IPS-NIHi7 (cell line): ENCODE measurements around the gene INTS11.
"Not testable (repeated sequence)": the region's sequence is repeated elsewhere in the genome, so short reads cannot be mapped to it uniquely, and the experiment has no call there.

Experiments
- DNase-seq: peaks from one replicate; pipeline ENCODE4 v3.0.0; 2012; ENCODE audit warnings: mixed read lengths; ENCODE audit errors: extremely low spot score

INTS11 gene

DNA sequence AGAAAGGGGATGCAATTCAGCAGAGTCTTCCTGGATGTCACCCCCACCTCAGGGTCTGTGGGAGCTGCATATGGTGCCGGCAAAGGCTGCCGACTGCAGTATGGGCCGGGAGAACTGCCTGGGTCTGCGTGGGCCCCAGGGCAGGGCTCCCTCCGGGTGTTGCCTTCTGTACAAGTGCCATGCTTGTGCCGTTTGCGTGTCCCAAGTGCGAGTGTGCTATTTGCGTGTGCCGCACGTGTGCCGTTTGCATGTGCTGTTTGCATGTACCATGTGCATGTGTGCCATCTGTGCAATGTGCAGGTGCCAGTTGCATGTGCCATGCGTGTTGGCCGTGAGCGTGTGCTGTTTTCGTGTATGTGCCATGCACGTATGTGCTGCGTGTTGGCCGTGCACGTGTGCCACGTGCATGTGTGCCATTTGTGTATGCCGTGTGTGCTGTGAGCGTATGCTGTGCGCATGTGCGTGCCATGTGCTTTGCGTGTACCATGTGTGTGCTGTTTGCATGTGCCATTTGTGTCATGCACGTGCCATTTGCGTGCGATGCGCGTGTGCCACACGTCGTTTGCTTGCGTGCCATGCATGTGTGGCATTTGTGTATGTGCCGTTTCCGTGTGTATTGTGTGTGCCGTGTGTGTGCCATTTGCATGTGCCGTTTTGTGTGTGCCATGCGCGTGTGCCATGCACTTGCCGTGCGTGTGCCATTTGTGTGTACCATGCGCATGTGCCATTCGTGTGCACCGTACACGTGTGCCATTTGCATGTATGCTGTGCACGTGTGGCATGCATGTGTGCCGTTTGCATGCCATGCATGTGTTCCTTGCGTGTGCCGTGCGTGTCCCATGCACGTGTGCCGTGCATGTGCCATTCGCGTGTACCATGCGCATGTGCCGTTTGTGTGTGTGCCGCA is 5.1 kb upstream of the INTS11 start:
- no peak for DNase-seq

DNA sequence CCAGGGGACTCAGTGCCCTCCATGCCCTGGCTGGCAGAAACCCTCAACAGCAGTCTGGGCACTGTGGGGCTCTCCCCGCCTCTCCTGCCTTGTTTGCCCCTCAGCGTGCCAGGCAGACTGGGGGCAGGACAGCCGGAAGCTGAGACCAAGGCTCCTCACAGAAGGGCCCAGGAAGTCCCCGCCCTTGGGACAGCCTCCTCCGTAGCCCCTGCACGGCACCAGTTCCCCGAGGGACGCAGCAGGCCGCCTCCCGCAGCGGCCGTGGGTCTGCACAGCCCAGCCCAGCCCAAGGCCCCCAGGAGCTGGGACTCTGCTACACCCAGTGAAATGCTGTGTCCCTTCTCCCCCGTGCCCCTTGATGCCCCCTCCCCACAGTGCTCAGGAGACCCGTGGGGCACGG is 3.8 kb upstream of the INTS11 start:
- DNase-seq = no peak

DNA sequence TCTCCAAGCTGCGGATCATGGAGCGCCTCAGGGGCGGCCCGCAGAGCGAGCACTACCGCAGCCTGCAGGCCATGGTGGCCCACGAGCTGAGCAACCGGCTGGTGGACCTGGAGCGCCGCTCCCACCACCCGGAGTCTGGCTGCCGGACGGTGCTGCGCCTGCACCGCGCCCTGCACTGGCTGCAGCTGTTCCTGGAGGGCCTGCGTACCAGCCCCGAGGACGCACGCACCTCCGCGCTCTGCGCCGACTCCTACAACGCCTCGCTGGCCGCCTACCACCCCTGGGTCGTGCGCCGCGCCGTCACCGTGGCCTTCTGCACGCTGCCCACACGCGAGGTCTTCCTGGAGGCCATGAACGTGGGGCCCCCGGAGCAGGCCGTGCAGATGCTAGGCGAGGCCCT is 2.8 kb upstream of the INTS11 start:
- DNase-seq = no peak

DNA sequence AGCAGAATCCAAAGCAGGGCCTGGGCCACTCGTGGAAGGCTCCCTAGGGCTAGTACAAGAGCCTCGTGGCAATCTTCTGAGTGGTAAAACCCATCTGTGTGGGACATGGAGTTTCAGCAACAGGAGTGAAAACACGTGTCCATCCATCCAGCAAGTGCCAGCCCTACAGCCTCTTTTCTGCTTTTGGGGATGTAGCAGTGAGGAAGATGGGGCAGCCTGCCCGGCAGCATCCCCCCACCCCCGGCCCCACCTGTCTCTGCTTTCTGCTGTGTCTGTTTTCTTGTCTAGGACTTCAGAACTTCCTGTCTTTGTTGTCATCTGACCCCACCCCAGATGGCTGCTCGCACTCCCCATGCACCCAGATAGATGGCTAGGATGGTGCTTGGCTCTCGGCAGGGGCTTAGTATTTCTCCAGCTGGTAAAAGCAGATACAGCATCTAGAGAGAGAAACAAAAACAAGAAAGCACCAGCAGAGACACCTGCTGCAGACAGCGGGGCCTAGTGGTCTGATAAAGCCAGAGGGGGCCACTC is 1.7 kb upstream of the INTS11 start:
- no peak for DNase-seq

DNA sequence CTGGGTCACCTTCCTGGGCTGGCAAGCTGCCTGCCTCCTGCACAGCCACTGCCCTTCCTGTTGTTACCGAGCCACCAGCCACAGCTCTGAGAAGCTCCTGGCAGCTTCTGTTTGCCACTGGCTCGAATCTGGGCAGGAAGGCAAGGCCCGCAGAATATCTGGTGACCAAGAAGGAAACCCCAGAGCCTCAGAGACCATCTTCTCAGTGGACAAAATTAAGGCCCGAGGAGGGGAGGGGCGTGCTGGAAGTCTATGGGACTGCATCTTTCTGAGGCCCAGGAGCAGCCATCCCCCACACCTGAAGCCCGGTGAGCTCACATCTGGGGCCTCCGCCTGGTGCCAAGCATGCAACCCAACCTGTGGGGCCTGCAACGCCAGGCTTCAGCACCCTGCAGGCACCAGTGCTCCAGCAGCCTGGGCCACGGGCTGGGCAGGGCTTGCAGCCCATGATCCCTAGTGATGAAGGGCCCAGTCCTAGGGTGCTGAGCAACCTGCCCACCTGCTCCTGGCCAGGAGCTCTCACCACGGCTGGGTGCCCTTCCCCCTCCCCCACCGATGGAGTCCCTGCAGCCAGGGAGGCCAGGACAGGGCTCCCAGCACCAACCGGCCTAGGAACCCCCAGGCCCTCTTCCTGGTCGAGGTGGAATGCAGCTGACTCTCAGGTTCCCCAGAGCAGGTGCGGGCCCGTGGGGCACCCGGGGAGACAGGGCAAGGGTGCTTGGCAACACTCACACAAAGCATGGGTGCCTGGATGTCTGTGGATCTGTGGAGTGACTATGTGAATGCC is 1.0 kb upstream of the INTS11 start:
- no peak for DNase-seq

DNA sequence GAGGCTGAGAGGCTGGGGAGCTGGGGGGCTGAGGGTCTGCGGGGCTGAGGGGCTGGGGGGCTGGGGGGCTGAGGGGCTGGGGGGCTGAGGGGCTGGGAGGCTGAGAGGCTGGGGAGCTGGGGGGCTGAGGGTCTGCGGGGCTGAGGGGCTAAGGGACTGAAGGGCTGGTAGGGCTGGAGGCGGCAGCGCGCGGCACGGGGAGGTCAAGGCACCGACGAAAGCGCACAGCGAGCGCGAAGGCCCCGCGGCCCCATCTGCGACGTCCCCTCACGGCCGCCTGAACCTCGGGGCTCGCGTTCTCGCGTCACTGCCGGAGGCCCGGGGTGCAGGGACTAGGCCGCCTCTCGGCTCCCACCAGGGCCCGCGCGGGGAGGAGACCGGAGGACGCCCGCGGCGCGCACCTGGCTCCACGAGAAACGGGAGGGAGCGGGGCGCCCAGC is 356 bp downstream of the INTS11 start:
- no peak for DNase-seq

DNA sequence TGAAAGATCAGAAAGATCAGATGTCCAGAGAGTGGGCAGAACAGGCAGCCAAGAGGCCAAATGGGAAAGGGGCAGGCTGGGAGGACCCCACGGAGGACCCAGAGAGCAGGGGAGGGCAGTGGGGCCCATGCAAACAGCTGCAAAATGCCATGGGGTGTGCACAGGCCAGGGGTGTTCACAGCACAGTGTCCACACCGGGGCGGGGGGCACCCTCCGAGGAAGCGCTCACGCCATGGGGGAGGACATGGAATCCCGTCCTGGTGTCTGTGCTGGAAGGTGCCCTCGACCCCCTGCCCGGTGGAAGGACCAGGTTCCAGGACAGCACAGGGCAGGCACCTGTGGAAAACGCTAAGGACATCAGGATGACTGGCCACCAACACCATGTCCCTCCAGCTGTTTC is 1.5 kb downstream of the INTS11 start:
- DNase-seq = no peak

DNA sequence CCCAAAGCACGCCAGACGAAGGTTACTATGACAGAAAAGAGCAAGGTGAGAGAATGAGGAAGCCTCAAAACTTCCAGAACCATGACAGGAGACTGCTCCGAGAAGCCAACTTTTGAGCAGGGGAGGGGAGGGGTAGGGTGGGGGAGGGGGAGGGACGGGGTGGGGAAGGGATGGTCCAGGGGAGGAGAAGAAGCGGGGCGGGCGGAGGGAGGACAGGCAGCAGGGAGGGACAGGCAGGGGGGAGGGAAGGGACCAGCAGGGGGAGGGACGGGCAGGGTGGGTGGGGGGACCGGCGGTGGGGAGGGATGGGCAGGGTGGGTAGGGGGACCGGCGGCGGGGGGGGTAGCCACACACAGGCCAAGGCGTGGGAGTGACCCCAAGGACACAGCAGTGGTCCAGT is 2.0 kb downstream of the INTS11 start:
- DNase-seq = no peak

DNA sequence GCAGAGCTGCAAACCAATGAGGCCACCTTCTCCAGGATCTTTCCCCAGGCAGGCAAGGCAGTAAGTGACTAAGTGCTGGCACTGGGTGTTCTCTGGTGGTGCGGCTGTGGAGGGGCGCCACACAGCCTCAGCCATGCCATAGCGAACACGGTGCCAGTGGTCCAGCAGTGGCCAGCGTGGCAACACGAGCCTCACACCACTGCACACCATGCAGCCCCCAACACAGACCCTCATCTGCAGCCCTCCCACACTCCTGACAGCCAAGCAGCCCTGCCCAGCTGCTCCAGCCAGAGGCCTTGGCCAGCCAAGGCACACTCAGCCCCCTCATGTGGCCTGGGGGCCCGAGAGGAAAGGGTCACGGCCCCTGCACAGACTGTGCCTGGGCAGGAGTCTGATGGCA is 3.0 kb downstream of the INTS11 start:
- DNase-seq = no peak

DNA sequence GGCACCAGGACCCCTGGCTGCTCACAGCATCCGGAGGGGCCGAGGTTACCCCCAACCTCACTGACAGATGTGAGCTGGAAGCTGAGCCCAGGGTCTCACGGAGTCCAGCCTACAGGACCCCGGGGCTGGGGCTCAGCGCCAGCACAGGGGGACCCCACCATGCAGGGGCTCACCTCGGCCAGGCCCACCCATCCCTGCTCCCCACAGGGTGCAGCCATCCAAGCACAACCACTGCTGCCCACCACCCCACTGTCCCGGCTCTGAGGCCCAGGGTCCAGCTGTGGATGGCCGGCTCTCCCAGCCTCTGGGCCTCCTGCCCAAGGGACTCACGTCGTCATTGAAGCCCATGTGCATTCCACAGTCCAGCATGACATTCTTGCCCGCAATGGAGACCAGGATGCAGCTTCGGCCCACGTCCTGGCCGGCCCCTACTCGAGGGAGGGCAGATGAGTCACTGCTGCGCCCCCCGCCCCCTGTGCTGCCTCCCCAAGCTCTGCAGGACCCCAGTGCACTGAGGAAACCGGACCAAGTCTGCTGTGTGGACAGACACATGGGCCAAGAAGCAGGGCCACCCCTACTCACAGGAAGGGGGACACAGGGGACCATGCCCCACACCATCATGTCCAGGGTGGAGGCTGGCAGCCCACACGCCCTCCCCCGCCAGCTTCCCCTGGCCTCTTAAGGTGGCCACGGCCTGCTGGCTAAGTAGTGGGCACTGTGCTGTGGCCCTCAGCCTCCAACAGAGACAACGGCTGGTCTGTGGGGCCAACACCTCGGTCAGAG is 3.6 kb downstream of the INTS11 start:
- no peak for DNase-seq

DNA sequence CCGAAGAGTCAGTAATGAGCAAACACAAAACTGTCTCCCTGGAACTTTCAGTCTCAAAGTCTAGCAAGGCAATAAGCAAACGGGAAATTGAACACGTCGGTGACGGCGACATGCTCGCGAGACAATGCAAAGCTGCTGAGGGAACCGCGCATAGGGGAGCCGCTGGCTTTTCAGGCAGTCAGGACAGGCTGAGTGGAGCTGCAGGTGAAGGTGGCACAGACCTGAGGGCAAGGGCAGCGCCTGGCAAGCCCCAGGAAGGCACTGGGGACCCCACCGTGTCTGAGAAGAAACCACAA is 4.9 kb downstream of the INTS11 start:
- DNase-seq = no peak

DNA sequence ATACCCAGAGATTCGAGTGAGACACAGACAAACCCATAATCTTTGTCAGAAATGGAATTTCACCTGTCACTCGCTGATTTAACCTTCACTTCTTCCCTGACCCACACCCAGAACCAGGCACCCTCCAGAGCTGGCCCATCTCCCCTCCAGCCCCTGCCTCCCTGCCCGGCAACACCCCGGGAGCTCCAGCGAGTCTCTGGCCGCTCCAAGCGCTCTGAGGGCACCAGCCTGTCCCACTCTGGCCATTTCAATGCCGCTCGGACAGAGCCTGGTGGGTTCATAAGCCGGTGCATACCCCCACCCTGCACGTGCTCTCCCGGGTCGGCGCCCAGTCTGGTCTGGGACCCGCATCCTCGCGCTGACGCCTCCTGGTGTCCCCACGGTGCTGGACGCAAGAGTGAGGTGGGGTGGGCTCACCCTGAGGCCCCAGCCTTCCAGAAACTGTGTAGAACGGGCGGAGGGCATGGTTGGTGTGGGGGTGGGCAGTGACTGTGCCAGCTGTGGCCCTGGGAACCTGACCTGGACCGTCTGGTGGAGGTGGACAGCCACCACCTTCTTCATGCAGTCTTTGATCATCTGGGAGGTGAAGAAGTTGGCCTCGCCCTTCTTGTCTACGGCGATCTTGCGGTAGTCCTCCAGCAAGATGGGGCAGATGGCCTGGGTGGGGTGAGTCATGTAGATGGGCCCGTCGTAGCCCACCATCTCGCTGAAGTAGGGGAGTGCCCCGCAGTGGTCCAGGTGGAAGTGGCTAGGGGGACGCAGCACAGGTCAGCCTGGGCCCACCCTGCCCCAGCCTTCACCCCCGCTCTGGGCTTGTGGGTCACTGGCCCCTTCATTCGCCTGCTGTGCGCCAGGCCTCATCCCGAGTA is 5.4 kb downstream of the INTS11 start:
- no peak for DNase-seq

DNA sequence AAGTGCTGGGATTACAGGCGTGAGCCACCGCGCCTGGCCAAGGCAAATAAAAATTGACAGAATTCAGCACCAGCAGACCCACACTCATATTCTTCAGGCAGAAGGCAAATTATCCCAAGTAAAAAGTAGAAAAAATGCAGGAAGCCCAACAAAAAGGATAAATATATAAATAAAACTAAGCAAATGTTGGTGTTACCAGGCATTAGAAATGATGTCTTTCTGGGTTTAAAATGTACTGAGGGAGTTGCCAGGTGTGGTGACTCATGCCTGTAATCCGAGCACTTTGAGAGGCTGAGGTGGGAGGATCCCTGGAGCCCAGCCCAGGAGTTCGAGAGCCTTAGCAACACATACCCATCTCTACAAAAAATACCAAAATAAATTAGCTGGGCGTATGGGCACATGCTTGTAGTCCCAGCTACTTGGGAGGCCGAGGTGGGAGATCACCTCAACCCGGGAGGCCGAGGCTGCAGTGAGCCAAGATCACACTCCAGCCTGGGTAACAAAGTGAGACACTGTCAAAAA is 6.3 kb downstream of the INTS11 start:
- DNase-seq = no peak

DNA sequence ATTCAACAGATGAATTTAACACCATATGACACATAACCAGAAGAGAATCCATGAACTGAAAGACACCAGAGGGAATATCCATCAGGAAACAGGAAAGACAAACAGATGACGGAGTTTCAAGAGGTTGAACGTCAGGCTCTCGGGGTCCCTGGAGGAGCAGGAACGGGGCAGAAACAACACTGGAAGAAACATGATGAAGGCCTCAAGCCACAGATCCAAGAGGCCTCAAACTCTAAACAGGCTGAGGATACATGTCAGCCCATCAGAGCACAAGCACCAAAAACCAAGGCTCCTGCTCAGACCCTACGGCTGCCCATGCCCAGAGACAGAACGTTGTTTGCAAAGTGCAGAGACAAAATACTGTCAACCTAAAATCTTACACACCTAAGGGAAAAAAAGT is 7.0 kb downstream of the INTS11 start:
- DNase-seq = no peak

DNA sequence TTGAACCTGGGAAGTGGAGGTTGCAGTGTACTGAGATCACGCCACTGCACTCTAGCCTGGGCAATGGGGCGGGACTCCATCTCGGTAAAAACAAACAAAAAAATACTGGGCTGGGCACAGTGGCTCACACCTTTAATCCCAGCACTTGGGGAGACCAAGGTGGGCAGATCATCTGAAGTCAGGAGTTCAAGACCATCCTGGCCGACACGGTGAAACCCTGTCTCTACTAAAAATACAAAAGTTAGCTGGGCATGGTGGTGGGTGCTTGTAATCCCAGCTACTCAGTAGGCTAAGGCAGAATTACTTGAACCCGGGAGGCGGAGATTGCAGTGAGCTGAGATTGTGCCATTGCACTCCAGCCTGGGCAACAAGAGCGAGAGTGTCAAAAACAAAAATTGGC is 8.3 kb downstream of the INTS11 start:
- not testable (repeated sequence) for DNase-seq

DNA sequence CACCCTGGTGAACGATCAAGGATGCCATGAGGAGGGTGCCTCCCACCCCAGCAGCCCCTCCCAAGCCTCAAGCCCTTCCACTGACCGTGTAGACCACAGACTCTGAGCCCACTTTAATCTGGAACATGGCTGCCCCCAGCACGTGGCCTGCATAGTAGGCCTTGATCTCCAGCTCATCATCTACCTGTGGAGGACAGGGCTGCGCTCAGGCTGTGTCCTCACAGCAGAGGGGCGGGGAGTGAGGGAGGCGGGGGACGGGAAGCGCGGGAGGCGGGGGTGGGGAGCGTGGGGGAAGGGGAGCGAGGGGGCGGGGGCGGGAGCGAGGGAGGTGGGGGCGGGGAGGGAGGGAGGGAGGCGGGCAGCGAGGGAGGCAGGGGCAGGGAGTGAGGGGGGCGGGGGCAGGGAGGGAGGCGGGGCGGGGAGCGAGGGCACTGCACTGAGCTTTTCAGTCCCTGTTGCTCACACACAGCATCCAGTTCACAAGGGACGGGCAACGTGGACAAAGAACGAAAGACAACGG is 9.0 kb downstream of the INTS11 start:
- DNase-seq = peak; percentile 72

DNA sequence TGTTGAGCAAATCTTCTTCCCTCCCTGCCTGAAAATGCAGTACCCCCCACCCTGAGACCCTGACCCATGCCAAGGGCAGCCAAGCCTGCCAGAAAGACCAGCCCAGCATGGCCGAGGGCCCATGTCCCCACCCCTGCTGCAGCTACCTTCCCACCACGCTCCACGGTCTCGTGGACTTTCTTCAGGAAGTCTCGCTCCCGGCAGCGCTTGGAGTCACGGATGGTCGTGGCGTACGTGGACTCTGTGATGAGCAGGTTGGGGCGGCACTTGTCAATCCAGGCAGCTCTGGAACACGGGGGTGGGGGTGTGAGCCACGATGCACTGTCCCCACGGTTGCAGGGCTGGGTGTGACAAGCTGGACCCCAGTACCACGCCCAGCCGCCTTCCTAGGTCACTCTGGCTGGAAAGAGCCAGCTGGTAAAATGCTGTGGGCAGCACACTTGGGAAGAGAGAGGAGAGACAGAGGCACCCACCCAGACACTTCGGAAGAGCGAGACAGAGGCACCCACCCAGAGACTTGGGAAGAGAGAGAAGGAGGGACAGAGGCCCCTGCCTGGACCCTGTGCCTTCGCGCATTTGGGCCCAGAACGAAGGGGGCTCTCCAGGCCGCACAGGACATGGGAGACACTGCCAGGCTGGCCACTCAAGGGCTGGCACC is 9.7 kb downstream of the INTS11 start:
- no peak for DNase-seq

DNA sequence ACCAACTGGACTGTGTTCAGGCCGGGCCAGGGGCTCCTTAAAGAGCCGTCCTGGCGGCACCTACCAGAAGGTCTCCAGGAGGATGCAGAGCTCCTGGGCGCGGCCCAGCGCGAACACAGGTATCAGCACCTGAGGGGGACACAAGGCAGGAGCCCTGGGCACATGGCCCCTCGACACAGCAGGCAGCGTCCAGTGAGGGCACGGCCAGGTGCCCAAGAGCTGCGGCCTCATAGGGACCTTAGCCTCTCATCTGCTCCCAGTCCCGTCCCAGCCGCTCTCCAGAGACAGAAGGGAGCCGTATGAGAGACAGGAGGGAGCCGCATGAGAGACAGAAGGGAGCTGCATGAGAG is 10.2 kb downstream of the INTS11 start:
- DNase-seq = no peak

DNA sequence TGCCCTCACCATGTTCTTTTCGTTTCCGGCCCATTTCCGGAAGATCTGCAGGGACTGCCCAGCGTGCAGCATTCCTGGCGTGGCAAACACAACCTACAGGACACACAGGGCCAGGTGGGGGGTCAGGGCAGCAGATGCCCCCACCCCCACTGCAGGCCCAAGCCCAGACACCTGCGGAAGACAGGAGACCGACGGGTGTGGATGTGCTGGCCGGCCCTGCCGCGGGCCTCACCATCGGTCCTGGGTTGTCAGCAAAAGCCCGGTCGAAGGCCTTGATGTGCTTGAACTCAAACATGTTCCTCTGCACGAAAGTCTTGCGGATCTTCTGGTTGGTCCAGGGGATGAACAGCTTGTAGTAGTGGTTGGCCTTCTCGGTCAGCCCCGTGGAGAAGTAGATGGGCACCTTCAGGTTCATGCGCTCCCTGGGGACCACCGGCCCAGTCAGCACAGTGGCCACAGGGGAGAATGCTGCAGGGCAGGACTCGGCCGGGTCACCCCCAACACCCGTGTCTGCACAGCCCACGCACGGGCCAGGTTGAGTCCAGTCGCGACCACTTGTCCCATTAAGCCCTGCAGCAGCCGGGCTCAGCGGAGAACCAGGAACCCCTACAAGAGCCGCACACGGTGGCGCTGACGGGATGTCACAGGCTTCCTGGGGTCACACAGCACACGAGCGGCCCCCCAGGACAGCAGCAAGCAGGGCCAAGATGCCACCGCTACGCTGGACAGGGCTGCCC is 10.8 kb downstream of the INTS11 start:
- DNase-seq = no peak
